ENCODE results near the gene SLC35A4. TPM values are rescaled to one million over a fixed set of nuclear protein-coding genes. Genes with fewer than 3 reads are reported as not detected.

SLC35A4 gene
- 14.8 and 27.9 TPM in 2 replicates for total RNA-seq

GRCh38 chr5:140564196-140565023 lies at the start of gene SLC35A4, which contains the start of gene APBB3:
SLC35A4 (plus strand) TSS chr5:140564828; CDS start chr5:140567170, 2,342 bp downstream.
APBB3 (minus strand) TSS chr5:140564598; CDS start chr5:140564245, 353 bp downstream.
- DNase-seq (ENCODE audit: low read depth in 2 of 2), result peak; percentile 97

GRCh38 chr5:140524003-140524402 lies 40.6 kb upstream of the SLC35A4 start:
- no peak for DNase-seq (ENCODE audit: low read depth in 2 of 2)

GRCh38 chr5:140540227-140540626 lies 24.4 kb upstream of the SLC35A4 start:
- no peak for DNase-seq (ENCODE audit: low read depth in 2 of 2)

- DNase-seq (ENCODE audit: low read depth in 2 of 2), result no peak
Measured at GRCh38 chr5:140542972-140543371, 21.7 kb upstream of the SLC35A4 start.

- DNase-seq (ENCODE audit: low read depth in 2 of 2), result no peak
Measured at GRCh38 chr5:140544986-140545385, 19.6 kb upstream of the SLC35A4 start.

- no peak for DNase-seq (ENCODE audit: low read depth in 2 of 2)
Measured at GRCh38 chr5:140545606-140546005, 19.0 kb upstream of the SLC35A4 start.

GRCh38 chr5:140546851-140547507 lies 17.6 kb upstream of the SLC35A4 start:
- DNase-seq (ENCODE audit: low read depth in 2 of 2), result no peak

- DNase-seq (ENCODE audit: low read depth in 2 of 2), result peak; percentile 96 to 98
Measured at GRCh38 chr5:140547508-140548299, 16.9 kb upstream of the SLC35A4 start, which contains the start of gene EIF4EBP3. EIF4EBP3 (plus strand) TSS chr5:140547662; CDS start chr5:140547738, 76 bp downstream.

GRCh38 chr5:140548300-140548688 lies 16.3 kb upstream of the SLC35A4 start:
- DNase-seq (ENCODE audit: low read depth in 2 of 2), result no peak

- DNase-seq (ENCODE audit: low read depth in 2 of 2), result no peak
Measured at GRCh38 chr5:140548791-140549190, 15.8 kb upstream of the SLC35A4 start.

- DNase-seq (ENCODE audit: low read depth in 2 of 2), result peak in 1 of 2 donors; percentile 54
Measured at GRCh38 chr5:140549237-140550144, 15.1 kb upstream of the SLC35A4 start.

- DNase-seq (ENCODE audit: low read depth in 2 of 2), result no peak
Measured at GRCh38 chr5:140550147-140551079, 14.2 kb upstream of the SLC35A4 start.

- no peak for DNase-seq (ENCODE audit: low read depth in 2 of 2)
Measured at GRCh38 chr5:140551872-140552271, 12.8 kb upstream of the SLC35A4 start.

- no peak for DNase-seq (ENCODE audit: low read depth in 2 of 2)
Measured at GRCh38 chr5:140553657-140554056, 11.0 kb upstream of the SLC35A4 start.

GRCh38 chr5:140554454-140554853 lies 10.2 kb upstream of the SLC35A4 start:
- no peak for DNase-seq (ENCODE audit: low read depth in 2 of 2)

GRCh38 chr5:140555747-140556312 lies 8.8 kb upstream of the SLC35A4 start:
- DNase-seq (ENCODE audit: low read depth in 2 of 2), result no peak

- no peak for DNase-seq (ENCODE audit: low read depth in 2 of 2)
Measured at GRCh38 chr5:140556438-140556837, 8.2 kb upstream of the SLC35A4 start.

- peak; percentile 64 to 90 for DNase-seq (ENCODE audit: low read depth in 2 of 2)
Measured at GRCh38 chr5:140557136-140557805, 7.4 kb upstream of the SLC35A4 start, which contains the start of gene SRA1. SRA1 (minus strand) TSS chr5:140557473; CDS start chr5:140557452, 21 bp downstream.

GRCh38 chr5:140557965-140558364 lies 6.7 kb upstream of the SLC35A4 start:
- no peak for DNase-seq (ENCODE audit: low read depth in 2 of 2)

Data from dermis microvascular lymphatic vessel endothelial cell (primary cell).